AG04450 (cell line): ENCODE measurements around the gene FRS3. TPM values are rescaled to one million over a fixed set of nuclear protein-coding genes. Genes with fewer than 3 reads are reported as not detected.
"Not testable (repeated sequence)": the region's sequence is repeated elsewhere in the genome, so short reads cannot be mapped to it uniquely, and the experiment has no call there.

Source experiments
- CTCF ChIA-PET: fragments of 300-600, 350-600 bp; formaldehyde crosslinking; extraction: SDS; loops from one replicate; lab custom pipeline; 2022; ENCODE audit warnings: antibody characterized with exemption, inconsistent platforms; lab: Charles Lee
- POLR2A ChIA-PET: fragments of 350-600 bp; formaldehyde crosslinking; extraction: SDS; loops from one replicate; lab custom pipeline; 2021; ENCODE audit warnings: antibody characterized with exemption, inconsistent platforms; lab: Yijun Ruan, JAX
- DNase-seq: peaks from one replicate; pipeline ENCODE4 v3.0.0-alpha.2; 2011; ENCODE audit warnings: low read depth, low spot score
- H3K27ac ChIP-seq: one replicate; pipeline ENCODE4 v1.5.1; 2012; ENCODE audit warnings: low read depth, low read length, control low read depth
- H3K27me3 ChIP-seq: one replicate; pipeline ENCODE4 v1.6.0; 2012; ENCODE audit warnings: low read length; ENCODE audit not compliant: control insufficient read depth, insufficient read depth
- H3K4me3 ChIP-seq: 2 replicates; pipeline ENCODE4 v1.5.1; 2011; ENCODE audit warnings: mild to moderate bottlenecking, low read depth, low read length, control low read depth
- H3K9me3 ChIP-seq: 2 replicates; pipeline ENCODE4 v1.5.1; 2012; ENCODE audit warnings: low read length; ENCODE audit not compliant: control insufficient read depth, insufficient read depth
- CTCF ChIP-seq: IDR thresholded peaks from 2 replicates; pipeline ENCODE4 v1.5.1; 2011; ENCODE audit warnings: low read depth, low read length, control low read depth, inconsistent platforms
- polyA plus RNA-seq: library from polyadenylated mRNA; depleted of rRNA; stranded (reverse); fragments of >200 nt; gene quantifications from 2 replicates; pipeline ENCODE4 v1.2.3, GENCODE V29; 2011

The FRS3 gene
- polyA plus RNA-seq, 1 experiment = 2.2 TPM

- CTCF ChIA-PET = interaction anchor here (1.2 to 1.7 kb wide), 4 partner anchors 12 to 230 kb away, joined by 3 to 5 read pairs (median 4); partner anchors contain the start of genes BYSL and MED20
- POLR2A ChIA-PET = no interaction called here
- Histone ChIP-seq H3K4me3 (no peak overlapping the region), H3K27ac (no peak overlapping the region), H3K9me3 (no peaks in the 10 kb centered on the region), H3K27me3 (no peaks in the 10 kb centered on the region)
- no peak for TF ChIP-seq CTCF
- no peak for DNase-seq
Observed at GRCh38 chr6:41813956-41814355, 34.3 kb upstream of the FRS3 start.

GRCh38 chr6:41813469-41813868, 33.8 kb upstream of the FRS3 start:
- no peak for TF ChIP-seq CTCF
- no peak overlapping the region for H3K27ac ChIP-seq
- no peak for DNase-seq
- POLR2A ChIA-PET = no interaction called here
- CTCF ChIA-PET = interaction anchor here (1.2 to 1.7 kb wide), 4 partner anchors 12 to 231 kb away, joined by 3 to 5 read pairs (median 4); partner anchors contain the start of genes BYSL and MED20
- H3K4me3 ChIP-seq = no peak overlapping the region
- H3K27me3 ChIP-seq = no peaks in the 10 kb centered on the region
- no peaks in the 10 kb centered on the region for H3K9me3 ChIP-seq

- H3K4me3 ChIP-seq, DNase-seq, H3K9me3 ChIP-seq, CTCF ChIA-PET, H3K27ac ChIP-seq, POLR2A ChIA-PET, H3K27me3 ChIP-seq: not testable (repeated sequence)
Observed at GRCh38 chr6:41811946-41812345, 32.2 kb upstream of the FRS3 start.

GRCh38 chr6:41811095-41811494, 31.4 kb upstream of the FRS3 start:
- Histone ChIP-seq H3K27ac (no peak overlapping the region), H3K4me3 (no peak overlapping the region), H3K27me3 (no peaks in the 10 kb centered on the region), H3K9me3 (no peaks in the 10 kb centered on the region; the same call in 1 of the 2 replicates)
- no peak for DNase-seq
- POLR2A ChIA-PET = no interaction called here
- CTCF ChIA-PET = no interaction called here
- TF ChIP-seq CTCF = no peak

GRCh38 chr6:41805830-41806774, 26.4 kb upstream of the FRS3 start:
- CTCF ChIA-PET = interaction anchor here (1.6 kb wide), 1 partner anchor 238 kb away, joined by 10 read pairs; no protein-coding TSS in a partner anchor
- no peak for TF ChIP-seq CTCF
- POLR2A ChIA-PET = interaction anchor here (0.6 kb wide), 1 partner anchor 41 kb away, joined by 3 read pairs; no protein-coding TSS in a partner anchor
- H3K27me3 ChIP-seq = no peaks in the 10 kb centered on the region
- no peak for DNase-seq
- H3K4me3 ChIP-seq = no peak overlapping the region
- H3K9me3 ChIP-seq = no peaks in the 10 kb centered on the region; the same call in 1 of the 2 replicates
- no peak overlapping the region for H3K27ac ChIP-seq
